PC-3 (cell line): ENCODE data around the gene SAT2. TPM values are rescaled to one million over a fixed set of nuclear protein-coding genes. Genes with fewer than 3 reads are reported as not detected.

Experiments
- ATAC-seq: fragments of 200-7000 bp; cut with Tn5 transposase; 2 replicates; pipeline ENCODE4 v1.9.1; 2020; ENCODE audit warnings: mild to moderate bottlenecking, moderate library complexity
- Bru-seq: library from RNA; stranded (reverse); fragments of 400-500 nt; gene quantifications from one replicate; lab custom pipeline; 2021; lab: Mats Ljungman, UMichigan
- BruChase-seq, 2 experiments: library from RNA; stranded (reverse); fragments of 400-500 nt; gene quantifications; one replicate each; lab custom pipeline; 2021; lab: Mats Ljungman, UMichigan
- BruUV-seq: library from RNA; stranded (reverse); fragments of 400-500 nt; replicated peaks from 2 replicates; lab custom pipeline; 2021; lab: Mats Ljungman, UMichigan
- CTCF ChIA-PET: fragments of 300-600 bp; sonication (Branson Sonifier 250); formaldehyde crosslinking; loops from one replicate; lab custom pipeline; 2022; ENCODE audit warnings: antibody characterized with exemption; lab: Charles Lee
- POLR2A ChIA-PET: fragments of 300-600 bp; sonication (Branson Sonifier 250); formaldehyde crosslinking; loops from one replicate; lab custom pipeline; 2022; ENCODE audit warnings: antibody characterized with exemption; ENCODE audit not compliant: unreplicated experiment; lab: Charles Lee
- DNase-seq: peaks from one replicate; pipeline ENCODE4 v3.0.0-alpha.2; 2015
- H2AFZ ChIP-seq: fragments of 300-600 bp; sonication (generic); 2 replicates; pipeline ENCODE4 v1.6.0; 2016; ENCODE audit warnings: antibody characterized with exemption, low read length
- H3F3A ChIP-seq: fragments of 300-600 bp; sonication (generic); one replicate; pipeline ENCODE4 v1.6.0; 2017; ENCODE audit warnings: antibody characterized with exemption, low read length, control low read depth, mild to moderate bottlenecking; ENCODE audit not compliant: unreplicated experiment
- H3K27ac ChIP-seq: fragments of 300-600 bp; sonication (generic); 2 replicates; pipeline ENCODE4 v1.5.1; 2016; ENCODE audit warnings: mild to moderate bottlenecking, low read length
- H3K27me3 ChIP-seq: fragments of 300-600 bp; sonication (generic); 2 replicates; pipeline ENCODE4 v1.6.1; 2016; ENCODE audit warnings: low read length, mixed read lengths
- H3K36me3 ChIP-seq: fragments of 300-600 bp; sonication (generic); 2 replicates; pipeline ENCODE4 v1.6.1; 2016; ENCODE audit warnings: low read depth, mixed run types, low read length, mixed read lengths
- H3K4me1 ChIP-seq: fragments of 300-600 bp; sonication (generic); 2 replicates; pipeline ENCODE4 v1.5.1; 2016; ENCODE audit warnings: low read length; ENCODE audit not compliant: insufficient read depth
- H3K4me2 ChIP-seq: fragments of 300-600 bp; sonication (generic); 2 replicates; pipeline ENCODE4 v1.6.0; 2016; ENCODE audit warnings: low read length
- H3K4me3 ChIP-seq: fragments of 300-600 bp; sonication (generic); 2 replicates; pipeline ENCODE4 v1.5.1; 2016; ENCODE audit warnings: mild to moderate bottlenecking, low read length, mixed read lengths
- H3K79me2 ChIP-seq: fragments of 300-600 bp; sonication (generic); 2 replicates; pipeline ENCODE4 v1.6.1; 2017; ENCODE audit warnings: low read length, mixed read lengths
- H3K9ac ChIP-seq: fragments of 300-600 bp; sonication (generic); 2 replicates; pipeline ENCODE4 v1.6.0; 2016; ENCODE audit warnings: mild to moderate bottlenecking, low read length
- H3K9me2 ChIP-seq: fragments of 300-600 bp; sonication (generic); replicated peaks from 2 replicates; pipeline ENCODE4 v1.6.1; 2016; ENCODE audit warnings: mixed run types, low read length, mixed read lengths
- H3K9me3 ChIP-seq: fragments of 300-600 bp; sonication (generic); 2 replicates; pipeline ENCODE4 v1.6.1; 2016; ENCODE audit warnings: low read length, mixed read lengths
- H4K20me1 ChIP-seq: fragments of 300-600 bp; sonication (generic); 2 replicates; pipeline ENCODE4 v1.6.1; 2016; ENCODE audit warnings: low read length, mixed read lengths
- EZH2 ChIP-seq: fragments of 300-600 bp; sonication (generic); IDR thresholded peaks from one replicate; pipeline ENCODE4 v1.6.1; 2017; ENCODE audit warnings: antibody characterized with exemption, mild to moderate bottlenecking, low read length; ENCODE audit not compliant: unreplicated experiment
- EZH2phosphoT487 ChIP-seq: fragments of 300-600 bp; sonication (generic); IDR thresholded peaks from 2 replicates; pipeline ENCODE4 v1.6.1; 2018; ENCODE audit warnings: mild to moderate bottlenecking, antibody characterized with exemption, low read length, borderline replicate concordance
- intact Hi-C: fragments of 100-400 bp; cut with micrococcal nuclease; formaldehyde crosslinking; loops from 2 replicates; pipeline ENCODE4 v1.9.0; 2023
- long read RNA-seq: library from polyadenylated mRNA; unstranded; transcript quantifications from one replicate; pipeline ENCODE4 v2.0.0, GENCODE V29; 2021; ENCODE audit not compliant: unreplicated experiment
- total RNA-seq: library from RNA; depleted of rRNA; stranded (reverse); fragments of >200 nt; gene quantifications from 2 replicates; pipeline ENCODE4 v1.2.3, GENCODE V29; 2014; rRNA removed
- TF ChIP-seq, protein P1 (sequence below): fragments of 300-600 bp; sonication (generic); conservative IDR thresholded peaks from 2 replicates; pipeline ENCODE4 v1.5.1; 2017; ENCODE audit warnings: antibody characterized with exemption, low read depth, mild to moderate bottlenecking, low read length

The SAT2 gene
- total RNA-seq = 27.6 and 33.1 TPM in 2 replicates
- percentile 92 among the genes with signal in this experiment for Bru-seq, nascent RNA
- BruChase-seq, experiment 1, labeled RNA remaining after a 6-hour chase = percentile 98 among the genes with signal in this experiment
- percentile 96 among the genes with signal in this experiment for BruChase-seq, experiment 2, labeled RNA remaining after a 2-hour chase
- long read RNA-seq, transcript SAT2-201 (6 exons, 946 nt) = minor isoform, 5 of 58 reads
- long read RNA-seq, transcript SAT2-213 (5 exons, 582 nt) = major isoform, 14 of 58 reads
- long read RNA-seq, transcript SAT2-202 (6 exons, 974 nt) = minor isoform, 7 of 58 reads
- long read RNA-seq, transcript SAT2-214 (1 exons, 1,563 nt) = minor isoform, 11 of 58 reads
- long read RNA-seq, partial matches to known transcripts = 10 of 58 reads
- long read RNA-seq, other reads (novel, unspliced or antisense) = 4 of 58 reads

DNA sequence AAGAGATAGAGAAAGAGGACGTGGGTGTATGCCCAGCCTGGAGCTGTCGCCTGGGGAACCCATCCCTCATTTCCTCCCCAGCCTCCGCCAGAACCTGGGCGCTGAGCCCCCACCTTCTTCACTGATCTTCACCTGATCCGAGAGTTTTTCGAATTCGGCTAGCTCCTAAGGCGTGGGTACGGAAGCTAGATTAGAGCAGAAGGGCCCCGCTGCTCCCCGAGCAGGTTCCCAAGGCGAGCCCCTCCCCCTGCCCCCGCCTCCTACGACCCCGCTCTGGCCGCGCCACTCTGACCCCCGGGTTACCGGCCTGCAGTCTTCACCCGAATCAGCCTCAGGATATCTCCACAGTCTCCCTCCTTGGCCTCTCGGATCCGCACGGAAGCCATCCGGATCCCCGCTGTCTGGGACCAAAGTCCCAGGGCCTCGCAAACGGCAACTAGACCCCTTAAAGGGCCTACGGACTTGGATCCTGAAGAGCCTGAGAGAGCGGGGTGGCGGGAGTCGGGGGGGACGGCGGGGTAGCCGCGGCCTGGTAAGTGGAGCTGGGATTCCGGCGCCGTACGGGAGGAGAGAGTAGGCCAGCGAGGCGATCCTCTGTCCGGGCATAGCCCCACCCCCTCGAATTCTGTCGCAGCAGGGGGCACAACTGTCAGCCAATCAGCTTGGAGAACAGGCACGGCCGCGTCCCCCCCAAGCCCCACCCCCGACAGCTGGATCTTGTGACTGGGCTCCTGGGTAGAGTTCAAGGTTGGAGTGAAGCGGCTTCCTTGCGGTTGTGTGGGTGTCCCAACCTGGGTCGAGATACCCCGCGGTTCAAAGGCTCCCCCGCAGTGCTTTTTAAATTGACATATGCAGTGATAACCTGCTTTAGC lies at the start of gene SAT2:
TSS of gene SAT2 (minus strand) at position 572 of the 872 bp plus-strand sequence. CDS start at position 386, 186 bp downstream.
- Histone ChIP-seq H3K9me3 (no peaks in the 10 kb centered on the region), H4K20me1 (no peaks in the 10 kb centered on the region), H3K9me2 (no peaks in the 10 kb centered on the region), H2AFZ (peak within 1 kb of the TSS; percentile 87), H3K36me3 (no peaks in the 10 kb centered on the region), H3F3A (no peaks in the 10 kb centered on the region), H3K27me3 (no peaks in the 10 kb centered on the region), H3K27ac (no peak within 1 kb of the TSS), H3K4me1 (no peaks in the 10 kb centered on the region), H3K4me2 (peak within 1 kb of the TSS; percentile 86), H3K9ac (peak within 1 kb of the TSS; percentile 84), H3K4me3 (peak within 1 kb of the TSS; percentile 91), H3K79me2 (peaks cover 13% of the 10 kb centered on the region)
- POLR2A ChIA-PET = interaction anchor here (0.5 to 1.1 kb wide), 6 partner anchors 13 to 466 kb away, joined by 3 to 6 read pairs (median 4); partner anchors contain the start of genes FXR2 and TP53
- intact Hi-C loops = no loop called here
- CTCF ChIA-PET = interaction anchor here (0.6 to 1.1 kb wide), 4 partner anchors 18 to 67 kb away, joined by 3 to 5 read pairs (median 4); partner anchors contain the start of genes ATP1B2 and TP53
- ATAC-seq (peak; percentile 98), DNase-seq (peak; percentile 84)
- TF ChIP-seq EZH2 (no peak), EZH2phosphoT487 (no peak)
- TF ChIP-seq, protein P1, sequence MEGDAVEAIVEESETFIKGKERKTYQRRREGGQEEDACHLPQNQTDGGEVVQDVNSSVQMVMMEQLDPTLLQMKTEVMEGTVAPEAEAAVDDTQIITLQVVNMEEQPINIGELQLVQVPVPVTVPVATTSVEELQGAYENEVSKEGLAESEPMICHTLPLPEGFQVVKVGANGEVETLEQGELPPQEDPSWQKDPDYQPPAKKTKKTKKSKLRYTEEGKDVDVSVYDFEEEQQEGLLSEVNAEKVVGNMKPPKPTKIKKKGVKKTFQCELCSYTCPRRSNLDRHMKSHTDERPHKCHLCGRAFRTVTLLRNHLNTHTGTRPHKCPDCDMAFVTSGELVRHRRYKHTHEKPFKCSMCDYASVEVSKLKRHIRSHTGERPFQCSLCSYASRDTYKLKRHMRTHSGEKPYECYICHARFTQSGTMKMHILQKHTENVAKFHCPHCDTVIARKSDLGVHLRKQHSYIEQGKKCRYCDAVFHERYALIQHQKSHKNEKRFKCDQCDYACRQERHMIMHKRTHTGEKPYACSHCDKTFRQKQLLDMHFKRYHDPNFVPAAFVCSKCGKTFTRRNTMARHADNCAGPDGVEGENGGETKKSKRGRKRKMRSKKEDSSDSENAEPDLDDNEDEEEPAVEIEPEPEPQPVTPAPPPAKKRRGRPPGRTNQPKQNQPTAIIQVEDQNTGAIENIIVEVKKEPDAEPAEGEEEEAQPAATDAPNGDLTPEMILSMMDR = no peak
- no TSS peak for BruUV-seq

DNA sequence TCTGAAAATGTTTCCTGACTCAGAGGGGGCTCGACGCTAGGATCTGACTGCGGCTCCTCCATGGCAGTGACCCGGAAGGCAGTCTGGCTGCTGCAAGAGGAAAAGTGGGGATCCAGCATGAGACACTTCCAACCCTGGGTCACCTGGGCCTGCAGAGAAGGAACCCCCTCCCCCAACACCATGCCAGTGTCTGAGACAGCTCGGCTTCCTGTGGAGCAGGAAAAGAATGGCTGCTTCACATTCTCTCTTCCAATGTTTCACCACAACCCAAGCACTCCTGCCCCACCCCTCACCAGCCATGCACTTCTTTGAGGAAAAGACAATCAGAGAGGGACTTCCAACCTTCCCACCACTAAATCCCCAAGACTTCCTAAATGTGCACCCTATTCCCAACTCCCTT lies 48.9 kb upstream of the SAT2 start:
- no peak overlapping the region for H3K27ac ChIP-seq
- H3K9ac ChIP-seq = no peak overlapping the region
- peaks cover 12% of the 10 kb centered on the region for H3K36me3 ChIP-seq
- ChIA-PET POLR2A (no interaction called here), CTCF (no interaction called here)
- BruUV-seq = no TSS peak
- H3K4me3 ChIP-seq = no peak overlapping the region
- intact Hi-C loops = no loop called here
- DNase-seq (no peak), ATAC-seq (no peak)
- no peaks in the 10 kb centered on the region for H3K9me2 ChIP-seq
- no peak overlapping the region for H3K4me2 ChIP-seq
- no peak overlapping the region for H2AFZ ChIP-seq
- H3K4me1 ChIP-seq = no peaks in the 10 kb centered on the region
- H4K20me1 ChIP-seq = no peaks in the 10 kb centered on the region
- no peaks in the 10 kb centered on the region for H3F3A ChIP-seq
- no peak for TF ChIP-seq EZH2
- no peak for TF ChIP-seq EZH2phosphoT487
- TF ChIP-seq, protein P1 = no peak
- H3K9me3 ChIP-seq = no peaks in the 10 kb centered on the region
- H3K27me3 ChIP-seq = no peaks in the 10 kb centered on the region
- no peaks in the 10 kb centered on the region for H3K79me2 ChIP-seq
